UCSD-AML1 (cell line): ENCODE measurements around the gene PARD6B.
"Not testable (repeated sequence)": the region's sequence is repeated elsewhere in the genome, so short reads cannot be mapped to it uniquely, and the experiment has no call there.

Experiments
- DNase-seq: peaks from one replicate; lab custom pipeline; 2025; ENCODE audit not compliant: unreplicated experiment; lab: John Stamatoyannopoulos, UW

PARD6B gene

DNA sequence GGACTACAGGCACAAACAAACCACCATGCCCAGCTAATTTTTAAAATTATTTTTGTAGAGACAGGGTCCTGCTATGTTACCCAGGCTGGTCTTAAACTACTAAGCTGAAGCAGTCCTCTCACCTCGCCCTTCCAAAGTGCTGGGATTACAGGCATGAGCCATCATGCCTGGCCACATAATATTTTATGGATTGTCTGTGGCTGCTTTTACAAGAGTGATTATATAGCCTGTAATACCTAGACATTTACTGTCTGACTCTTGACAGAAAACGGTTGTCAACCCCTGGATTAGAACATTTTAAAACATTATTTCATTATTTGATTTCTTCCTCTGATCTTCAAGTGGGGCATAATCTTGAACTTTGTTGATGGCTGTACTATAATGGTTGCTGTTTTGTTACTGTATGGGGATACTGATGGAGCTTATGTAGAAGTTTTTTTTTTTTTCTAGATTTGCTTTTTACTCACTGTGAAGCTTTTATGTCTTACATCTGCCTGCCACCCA is 14.3 kb downstream of the PARD6B start:
- no peak for DNase-seq

GRCh38 chr20:50746138-50746940 is 15.0 kb downstream of the PARD6B start:
- DNase-seq = no peak

DNA sequence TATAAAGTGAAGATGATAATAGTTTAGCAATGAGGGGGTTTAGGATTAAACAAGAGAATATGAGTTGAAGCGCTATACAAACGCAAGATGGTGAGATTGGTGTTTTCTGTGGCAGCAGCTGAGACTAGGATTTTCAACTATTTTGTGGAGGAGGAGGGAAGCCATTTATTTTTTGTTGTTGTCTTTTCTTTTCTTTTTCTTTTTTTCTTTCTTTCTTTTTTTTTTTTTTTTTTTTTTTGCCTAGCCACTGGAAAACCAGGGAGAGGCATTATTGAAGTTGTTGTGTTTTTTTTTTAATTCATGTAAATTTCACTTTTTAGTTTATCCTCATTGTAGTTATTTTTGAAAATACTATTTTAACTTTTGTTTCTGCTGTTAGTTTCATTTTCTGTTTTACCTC is 15.9 kb downstream of the PARD6B start:
- DNase-seq = no peak

DNA sequence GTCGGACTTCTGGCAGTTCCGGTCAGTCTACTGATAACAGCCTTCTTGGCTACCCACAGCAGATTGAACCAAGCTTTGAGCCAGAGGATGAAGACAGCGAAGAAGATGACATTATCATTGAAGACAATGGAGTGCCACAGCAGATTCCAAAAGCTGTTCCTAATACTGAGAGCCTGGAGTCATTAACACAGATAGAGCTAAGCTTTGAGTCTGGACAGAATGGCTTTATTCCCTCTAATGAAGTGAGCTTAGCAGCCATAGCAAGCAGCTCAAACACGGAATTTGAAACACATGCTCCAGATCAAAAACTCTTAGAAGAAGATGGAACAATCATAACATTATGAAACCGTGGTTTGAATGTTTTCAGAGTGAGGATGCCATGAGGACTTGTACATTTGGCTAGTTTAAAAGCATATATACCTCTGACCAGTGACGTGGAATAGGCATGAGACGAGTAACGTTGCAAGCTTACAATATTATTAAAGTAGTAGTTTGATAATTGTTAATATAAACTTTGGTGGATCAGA is 18.8 kb downstream of the PARD6B start:
- DNase-seq = no peak

- DNase-seq = no peak
Measured at GRCh38 chr20:50753152-50753551, 21.8 kb downstream of the PARD6B start.

GRCh38 chr20:50754420-50754819 is 23.0 kb downstream of the PARD6B start:
- no peak for DNase-seq

GRCh38 chr20:50756447-50756846 is 25.1 kb downstream of the PARD6B start:
- DNase-seq = no peak

DNA sequence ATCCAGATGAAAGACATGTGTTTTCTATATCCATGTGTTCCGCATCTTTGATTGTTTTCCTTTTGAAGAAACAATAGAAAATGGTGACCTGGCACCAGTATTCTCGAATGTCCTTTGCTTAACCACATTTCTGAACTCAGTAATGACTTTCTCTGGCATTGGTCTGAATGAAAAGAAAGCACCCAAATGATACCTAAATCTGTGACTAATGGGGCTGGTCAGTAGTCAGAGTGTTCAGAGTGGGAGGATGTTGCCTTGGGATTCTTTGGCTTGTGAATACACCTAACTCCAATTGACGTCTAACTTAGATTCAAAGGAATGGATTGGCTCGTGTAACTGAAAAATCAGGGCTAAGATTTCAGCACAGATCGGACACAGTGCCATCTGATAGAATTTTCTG is 27.1 kb downstream of the PARD6B start:
- DNase-seq = no peak

DNA sequence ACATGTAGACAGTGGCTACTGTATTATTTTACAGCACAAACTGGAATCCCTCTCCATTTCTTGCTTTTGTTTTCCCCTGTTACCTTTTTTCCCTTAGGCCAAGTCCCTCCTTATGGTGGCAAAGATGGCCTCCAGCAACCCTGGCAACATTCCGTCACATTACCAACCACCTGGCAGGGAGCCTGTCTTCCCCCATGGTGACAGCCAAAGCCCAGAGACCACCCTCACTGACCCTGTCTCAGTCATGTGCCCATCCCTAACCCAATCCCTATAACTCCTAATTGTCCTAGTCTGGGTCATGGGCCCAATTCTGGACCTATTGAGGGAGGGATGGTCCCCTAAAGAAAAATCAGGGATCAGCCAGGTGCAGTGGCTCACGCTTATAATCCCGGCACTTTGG is 27.6 kb downstream of the PARD6B start:
- DNase-seq = no peak

- DNase-seq = no peak
Measured at GRCh38 chr20:50759678-50760077, 28.3 kb downstream of the PARD6B start.

GRCh38 chr20:50762045-50762422 is 30.7 kb downstream of the PARD6B start:
- no peak for DNase-seq

DNA sequence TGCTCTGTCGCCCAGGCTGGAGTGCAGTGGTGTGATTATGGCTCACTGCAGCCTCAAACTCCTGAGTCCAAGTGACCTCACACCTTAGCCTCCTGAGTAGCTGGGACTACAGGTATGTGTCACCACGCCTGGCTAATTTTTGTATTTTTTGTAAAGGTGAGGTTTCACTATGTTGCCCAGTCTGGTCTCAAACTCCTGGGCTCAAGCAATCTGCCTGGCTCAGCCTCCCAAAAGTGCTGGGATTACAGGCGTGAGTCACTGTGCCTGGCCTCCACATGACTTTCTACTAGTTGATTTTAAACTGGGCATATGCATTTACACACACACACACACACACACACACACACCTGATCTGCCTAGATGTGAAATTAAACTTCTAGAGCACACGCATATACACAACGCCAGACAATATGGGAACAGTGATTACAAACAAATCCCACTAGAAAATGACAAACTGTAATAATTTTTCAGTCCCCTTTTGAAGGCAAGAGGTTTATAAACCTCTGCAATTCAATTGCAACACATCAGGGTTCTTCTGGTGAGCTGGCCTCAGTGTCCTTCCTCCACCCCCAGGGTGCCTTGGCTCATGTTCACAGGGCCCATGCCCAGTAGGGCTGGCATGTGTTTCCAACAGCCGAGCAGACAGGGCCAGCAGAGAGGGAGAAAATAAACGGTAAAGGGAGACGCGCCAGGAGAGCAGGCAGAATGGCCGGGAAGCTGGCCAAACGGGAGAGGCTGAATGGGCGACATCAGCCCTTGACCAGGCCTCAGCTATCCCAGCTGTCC is 31.2 kb downstream of the PARD6B start:
- DNase-seq = no peak

DNA sequence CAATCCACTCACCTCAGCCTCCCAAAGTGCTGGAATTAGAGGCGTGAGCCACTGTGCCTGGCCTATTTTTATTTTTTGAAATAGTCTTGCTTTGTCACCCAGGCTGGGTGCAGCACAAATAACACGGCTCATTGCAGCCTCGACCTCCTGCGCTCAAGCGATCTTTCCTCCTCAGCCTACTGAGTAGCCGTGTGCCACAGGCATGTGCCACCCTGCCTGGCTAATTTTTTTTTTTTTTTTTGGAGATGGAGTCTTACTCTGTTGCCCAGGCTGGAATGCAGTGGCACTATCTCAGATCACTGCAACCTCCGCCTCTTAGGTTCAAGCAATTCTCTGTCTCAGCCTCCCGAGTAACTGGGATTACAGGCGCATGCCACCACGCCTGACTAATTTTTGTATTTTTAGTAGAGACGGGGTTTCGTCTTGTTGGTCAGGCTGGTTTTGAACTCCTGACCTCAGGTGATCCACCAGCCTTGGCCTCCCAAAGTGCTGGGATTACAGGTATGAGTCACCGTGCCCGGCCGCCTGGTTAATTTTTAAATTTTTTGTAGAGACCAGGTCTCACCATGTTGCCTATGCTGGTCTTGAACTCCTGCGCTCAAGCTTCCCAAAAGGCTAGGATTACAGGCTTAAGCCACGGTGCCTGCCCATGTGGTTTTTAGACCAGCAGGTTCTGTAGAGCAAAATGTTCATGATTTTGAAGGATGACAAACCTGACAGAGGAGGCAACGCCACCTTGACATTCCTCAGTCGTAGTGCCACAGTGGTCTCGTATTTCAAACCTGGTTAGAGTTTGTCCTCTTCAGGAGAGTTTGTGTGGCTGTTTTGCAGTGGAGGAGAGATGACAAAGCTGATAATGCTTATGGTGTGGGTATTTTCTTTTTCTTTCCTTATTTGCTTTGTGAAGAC is 32.4 kb downstream of the PARD6B start:
- not testable (repeated sequence) for DNase-seq

DNA sequence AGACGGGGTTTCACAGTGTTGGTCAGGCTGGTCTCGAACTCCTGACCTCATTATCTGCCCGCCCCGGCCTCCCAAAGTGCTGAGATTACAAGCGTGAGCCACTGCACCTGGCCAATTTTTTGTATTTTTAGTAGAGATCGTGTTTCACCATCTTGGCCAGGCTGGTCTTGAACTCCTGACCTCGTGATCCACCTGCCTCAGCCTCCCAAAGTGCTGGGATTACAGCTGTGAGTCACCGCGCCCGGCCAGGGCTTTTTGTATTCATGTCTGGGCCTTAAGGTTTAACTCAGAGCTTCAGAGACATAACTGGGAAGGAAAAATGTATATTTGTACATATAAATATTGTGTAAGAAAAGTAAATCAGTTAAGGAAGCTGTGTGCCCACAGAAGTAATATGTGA is 33.9 kb downstream of the PARD6B start:
- not testable (repeated sequence) for DNase-seq

- no peak for DNase-seq
Measured at GRCh38 chr20:50765674-50766073, 34.3 kb downstream of the PARD6B start.

DNA sequence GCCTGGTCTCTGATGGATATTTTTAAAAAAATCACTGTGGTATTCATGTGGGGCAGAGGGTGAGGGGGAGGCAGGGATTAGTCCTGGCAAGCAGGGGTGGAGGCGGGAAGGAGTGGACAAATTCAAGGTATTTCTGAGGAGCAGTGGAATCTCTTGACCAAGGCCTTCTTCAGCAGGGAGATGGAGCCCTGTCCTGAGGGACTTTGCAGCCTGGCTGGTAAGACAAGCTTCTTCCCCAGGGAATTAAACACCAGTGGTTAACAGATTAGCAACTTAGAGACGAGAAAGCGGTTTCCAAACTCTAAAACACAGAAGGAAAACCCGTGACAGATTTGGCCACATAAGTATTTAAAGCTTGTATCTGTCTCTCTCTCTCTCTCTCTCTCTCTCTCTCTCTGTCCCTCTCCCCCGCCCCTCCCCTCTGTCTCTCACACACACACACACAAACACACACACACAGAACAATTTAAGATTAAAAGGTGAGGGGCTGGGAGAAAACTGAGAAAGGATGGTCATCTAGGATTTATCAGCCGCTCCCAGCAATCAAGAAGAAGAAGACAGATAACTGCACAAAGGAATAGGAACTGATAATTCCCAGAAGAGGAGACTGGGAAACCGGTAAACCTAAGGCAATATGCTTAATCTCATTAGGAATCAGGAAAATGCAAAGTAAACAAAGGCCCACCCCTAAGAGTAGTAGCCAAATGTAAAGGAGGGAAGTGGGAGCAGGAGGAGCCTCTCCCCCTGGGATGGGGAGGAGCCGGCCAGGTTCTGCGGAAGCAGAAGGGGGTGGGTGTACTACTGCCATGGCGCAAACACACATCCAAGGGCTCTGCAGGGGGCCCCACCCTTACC is 35.8 kb downstream of the PARD6B start:
- DNase-seq = not testable (repeated sequence)

DNA sequence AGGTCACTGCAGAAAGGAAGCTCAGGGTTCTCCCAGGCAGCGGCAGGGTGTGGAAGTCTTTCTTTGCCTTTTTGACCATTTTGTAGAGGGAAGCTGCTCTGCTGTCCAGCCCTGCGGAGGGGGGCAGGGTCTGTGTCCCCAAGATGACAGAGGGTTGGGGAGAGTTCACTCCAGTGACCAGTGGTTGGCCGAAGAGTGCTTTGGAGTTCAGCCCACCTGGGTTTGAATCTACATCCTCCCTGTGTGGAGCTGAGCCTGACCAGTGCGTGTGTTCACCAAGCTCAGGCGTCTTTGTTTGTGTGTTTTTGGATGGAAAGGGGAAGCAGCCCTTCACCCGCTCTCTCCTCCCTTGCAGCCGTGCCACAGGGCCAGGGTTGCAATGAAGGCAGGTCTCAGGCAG is 37.6 kb downstream of the PARD6B start:
- not testable (repeated sequence) for DNase-seq

GRCh38 chr20:50769551-50770085 is 38.2 kb downstream of the PARD6B start:
- DNase-seq = not testable (repeated sequence)

DNA sequence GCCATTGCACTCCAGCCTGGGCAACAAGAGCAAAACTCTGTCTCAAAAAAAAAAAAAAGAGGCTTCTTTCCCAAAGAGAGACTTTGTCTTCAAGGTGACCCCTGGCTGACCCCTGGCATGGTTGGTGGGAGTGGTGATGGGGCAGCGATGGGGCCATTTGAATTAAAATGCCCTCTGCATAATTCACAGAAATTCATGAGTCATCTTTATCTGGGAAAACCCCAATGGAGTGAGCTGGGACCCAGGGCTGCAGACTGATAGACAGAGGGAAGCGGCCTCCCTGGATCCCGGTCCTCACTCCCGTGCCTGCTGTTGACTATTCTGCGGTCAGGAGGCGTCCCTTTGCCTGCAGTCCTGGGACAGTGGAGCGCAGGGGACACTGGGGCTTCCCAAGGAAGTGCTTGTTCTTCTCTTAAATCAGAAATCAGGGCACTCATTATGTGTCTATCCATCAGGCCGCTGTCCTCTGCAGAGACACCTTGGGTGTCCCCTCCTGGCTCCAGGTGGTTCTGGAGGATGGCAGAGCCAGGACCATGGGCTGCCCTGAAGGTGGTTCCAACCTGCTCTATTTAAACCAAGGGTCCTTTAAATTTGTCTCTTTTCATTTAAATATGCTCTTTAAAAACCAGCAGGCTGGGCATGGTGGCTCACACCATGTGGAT is 40.2 kb downstream of the PARD6B start:
- not testable (repeated sequence) for DNase-seq
